HG03139 (cell line): Measurements from ENCODE around the gene NACC2.

ENCODE experiments used
- ATAC-seq: cut with Tn5 transposase; IDR thresholded peaks from one replicate; pipeline ENCODE4 v1.9.1; 2021; ENCODE audit not compliant: unreplicated experiment

Gene NACC2

GRCh38 chr9:136015656-136016571, 79.2 kb downstream of the NACC2 start:
- no peak for ATAC-seq

GRCh38 chr9:136014924-136015633, 80.0 kb downstream of the NACC2 start:
- ATAC-seq: no peak

GRCh38 chr9:136014147-136014923, 80.8 kb downstream of the NACC2 start:
- no peak for ATAC-seq

GRCh38 chr9:136013524-136014034, 81.5 kb downstream of the NACC2 start:
- no peak for ATAC-seq

GRCh38 chr9:136013116-136013515, 82.0 kb downstream of the NACC2 start:
- no peak for ATAC-seq

GRCh38 chr9:136012651-136013050, 82.4 kb downstream of the NACC2 start:
- no peak for ATAC-seq

- no peak for ATAC-seq
These were observed 83.2 kb downstream of the NACC2 start for GRCh38 chr9:136011703-136012496.

GRCh38 chr9:136011376-136011702, 83.8 kb downstream of the NACC2 start:
- ATAC-seq: no peak

- no peak for ATAC-seq
These were observed 84.3 kb downstream of the NACC2 start for GRCh38 chr9:136010615-136011361.

- ATAC-seq: no peak
These were observed 84.9 kb downstream of the NACC2 start for GRCh38 chr9:136010176-136010575.

- ATAC-seq: no peak
These were observed 85.6 kb downstream of the NACC2 start for GRCh38 chr9:136009516-136009915.

GRCh38 chr9:136008693-136008997, 86.4 kb downstream of the NACC2 start:
- no peak for ATAC-seq

GRCh38 chr9:136007934-136008692, 87.0 kb downstream of the NACC2 start:
- ATAC-seq: no peak

- ATAC-seq: no peak
These were observed 87.7 kb downstream of the NACC2 start for GRCh38 chr9:136007276-136007933.

GRCh38 chr9:136006169-136006568, 88.9 kb downstream of the NACC2 start:
- ATAC-seq: no peak

GRCh38 chr9:136004712-136005111, 90.4 kb downstream of the NACC2 start:
- ATAC-seq: no peak

GRCh38 chr9:136004219-136004618, 90.9 kb downstream of the NACC2 start:
- ATAC-seq: no peak

GRCh38 chr9:136003411-136004218, 91.5 kb downstream of the NACC2 start:
- ATAC-seq: no peak
